Midbrain (tissue), 1 donor: Measurements from ENCODE around the gene ILDR1.
"Not testable (repeated sequence)": the region's sequence is repeated elsewhere in the genome, so short reads cannot be mapped to it uniquely, and the experiment has no call there.

Source experiments
- DNase-seq: peaks from one replicate; lab custom pipeline; 2025; lab: John Stamatoyannopoulos, UW

ILDR1 gene

GRCh38 chr3:122021811-122022401 lies at the start of gene ILDR1:
Gene ILDR1 (minus strand): TSS chr3:122022247. CDS start chr3:122022077, 170 bp downstream.
- DNase-seq: no peak

GRCh38 chr3:122067588-122068240 lies 45.7 kb upstream of the ILDR1 start:
- DNase-seq: no peak

DNA sequence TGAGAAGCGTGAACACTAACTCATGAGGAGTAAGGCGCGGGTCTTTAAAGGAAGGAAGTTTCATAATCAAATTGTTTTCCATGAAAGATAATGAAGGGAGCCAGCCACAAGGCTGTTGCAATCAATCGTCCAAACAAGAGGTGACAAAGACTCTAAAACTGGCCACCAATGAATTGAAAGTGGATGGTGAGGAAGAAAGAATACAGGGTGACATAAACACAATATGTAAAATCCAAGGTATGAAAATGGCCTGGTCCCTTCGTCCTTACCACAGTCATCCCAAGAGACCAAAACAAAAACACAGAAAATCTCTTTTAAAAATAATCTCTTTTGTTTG lies 45.1 kb upstream of the ILDR1 start:
- DNase-seq: no peak

DNA sequence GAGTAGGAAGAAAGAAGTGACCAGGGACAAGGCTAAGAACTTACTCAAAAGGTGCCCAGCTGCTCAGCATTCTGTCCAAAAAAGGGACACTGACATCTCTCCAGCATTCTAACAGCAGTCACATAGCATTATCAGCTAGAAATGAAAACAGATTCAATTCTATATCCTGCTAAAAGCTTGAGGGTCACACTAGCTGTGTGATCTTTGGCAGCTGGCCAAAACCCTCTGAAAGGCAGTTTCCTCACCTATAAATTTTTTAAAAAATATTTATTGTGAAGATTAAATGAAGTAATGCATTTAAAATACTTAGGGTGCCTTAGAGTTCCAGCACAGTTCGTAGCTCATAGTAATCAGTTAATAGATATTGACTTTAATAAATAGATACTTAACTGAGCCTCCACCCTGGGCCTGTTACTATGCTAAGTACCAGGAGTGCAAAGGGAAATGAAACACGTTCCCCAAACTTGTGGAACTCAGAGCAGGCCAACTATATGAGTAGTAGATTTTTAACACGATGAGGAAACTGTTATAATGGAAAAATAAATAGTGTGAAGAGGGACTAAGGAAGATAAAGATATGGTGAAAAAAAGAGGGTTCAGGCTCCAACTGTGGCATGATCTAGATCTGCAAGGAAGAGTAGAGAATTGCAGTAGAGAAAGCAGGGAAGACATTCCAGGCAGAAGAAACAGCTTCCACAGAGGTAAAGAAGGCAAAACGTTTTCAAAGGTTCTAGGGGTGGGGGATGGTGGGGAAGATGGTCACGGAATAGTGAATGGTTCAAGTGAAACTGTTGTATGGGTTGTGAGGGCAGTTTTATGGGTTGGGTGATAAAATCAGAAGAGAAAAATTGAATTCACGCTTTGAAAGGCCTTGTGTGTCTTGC lies 44.5 kb upstream of the ILDR1 start:
- no peak for DNase-seq

DNA sequence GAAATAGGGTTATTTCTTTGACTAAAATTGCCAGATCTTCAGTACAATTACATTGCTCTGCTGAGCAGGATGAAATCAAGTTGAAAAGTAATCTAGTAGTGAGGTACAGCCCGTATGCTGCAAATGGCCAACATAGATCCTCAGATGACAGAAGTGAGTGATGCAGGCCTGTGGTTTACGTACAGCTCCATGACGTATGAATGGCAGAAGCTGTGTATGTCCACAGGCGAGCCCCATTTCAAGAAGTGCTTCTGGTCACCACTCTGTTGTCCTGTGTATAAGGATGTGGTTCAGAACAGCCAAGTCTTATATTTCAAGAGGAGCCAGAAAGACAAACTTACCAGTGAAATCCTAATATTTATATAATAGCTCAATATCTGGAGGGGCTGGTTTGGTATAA lies 42.3 kb upstream of the ILDR1 start:
- DNase-seq: no peak

DNA sequence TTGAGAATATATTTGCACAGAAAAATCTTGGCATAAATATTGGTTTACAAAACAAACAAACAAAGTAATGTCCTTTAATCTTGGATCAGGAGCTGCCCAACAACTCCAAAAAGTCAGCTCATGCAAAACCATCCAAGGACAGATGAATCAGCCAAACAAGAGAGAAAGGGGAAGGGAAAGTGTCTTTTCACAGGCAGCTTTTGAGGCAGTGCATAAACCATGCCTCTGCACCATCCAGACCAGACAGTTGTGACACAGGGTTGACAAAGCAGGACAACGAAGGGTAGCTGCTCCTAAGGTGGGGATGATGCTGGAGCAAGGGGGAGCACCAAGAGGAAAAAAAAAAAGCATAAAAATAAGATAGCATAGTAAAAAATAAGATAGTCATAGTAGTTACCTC lies 41.9 kb upstream of the ILDR1 start:
- DNase-seq: peak; percentile 5

GRCh38 chr3:122060040-122060698 lies 38.1 kb upstream of the ILDR1 start:
- no peak for DNase-seq

DNA sequence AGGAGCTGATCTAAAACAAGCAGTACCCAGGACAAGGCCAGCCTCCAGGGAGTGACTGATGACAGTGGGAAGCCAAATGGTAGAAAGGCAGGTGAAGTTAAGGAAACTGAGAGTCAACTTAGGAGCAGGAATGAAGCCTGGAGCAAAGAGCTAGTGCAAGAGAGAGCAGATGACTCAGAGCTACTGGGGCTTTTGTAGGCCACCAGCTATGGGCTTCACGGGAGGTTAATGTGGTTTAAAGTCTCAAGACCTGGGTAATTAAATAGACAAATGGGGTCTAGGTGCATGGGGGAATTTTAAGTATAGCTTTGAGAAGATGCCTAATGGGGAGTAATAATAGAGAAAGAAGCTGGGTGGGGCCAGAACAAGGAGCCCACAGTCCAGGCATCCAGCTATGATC lies 36.2 kb upstream of the ILDR1 start:
- no peak for DNase-seq

DNA sequence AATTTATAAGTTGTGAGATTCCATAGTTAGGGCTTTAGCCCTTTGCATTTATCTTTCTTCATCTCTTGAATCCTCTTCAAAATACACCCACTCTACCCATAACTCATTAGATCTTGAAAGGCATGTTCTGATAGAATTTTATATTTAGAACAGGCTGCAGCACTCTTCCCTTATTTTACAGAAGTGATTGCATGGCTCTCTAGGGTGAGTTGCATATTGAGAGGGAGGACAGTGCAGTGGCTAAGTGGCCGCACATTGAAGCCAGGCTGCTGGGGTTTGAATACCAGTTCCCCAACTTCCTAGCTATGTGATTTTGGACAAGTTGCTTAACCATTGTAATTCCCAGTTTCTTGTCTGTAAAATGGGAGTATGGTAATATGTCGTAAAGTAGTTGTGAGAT lies 35.6 kb upstream of the ILDR1 start:
- DNase-seq: no peak

DNA sequence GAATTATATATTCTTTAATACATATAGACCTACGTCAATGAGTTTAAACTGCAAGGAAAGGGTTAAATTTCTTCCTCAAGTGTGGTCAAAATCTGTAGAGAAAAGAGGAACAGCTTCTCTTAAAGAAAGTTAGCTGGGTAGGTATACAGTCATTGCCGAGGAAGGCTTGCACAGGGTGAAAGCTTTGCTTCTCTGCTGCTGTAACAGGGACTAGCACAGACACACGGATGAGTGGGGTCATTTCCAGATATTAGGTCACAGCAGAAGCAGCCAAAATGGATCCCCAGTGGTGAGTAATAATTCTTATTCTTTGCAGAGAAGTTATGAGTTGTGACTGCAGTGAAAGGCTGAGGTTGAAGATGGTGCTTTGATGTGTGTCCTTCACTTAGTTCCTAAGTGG lies 33.2 kb upstream of the ILDR1 start, which contains the start of gene CD86:
Gene CD86 (plus strand): TSS at position 148 of the 400 bp plus-strand sequence. CDS start 128 bp downstream, at position 276.
- peak; percentile 14 for DNase-seq

- DNase-seq: no peak
Measured at GRCh38 chr3:122052968-122053367, 30.9 kb upstream of the ILDR1 start.

DNA sequence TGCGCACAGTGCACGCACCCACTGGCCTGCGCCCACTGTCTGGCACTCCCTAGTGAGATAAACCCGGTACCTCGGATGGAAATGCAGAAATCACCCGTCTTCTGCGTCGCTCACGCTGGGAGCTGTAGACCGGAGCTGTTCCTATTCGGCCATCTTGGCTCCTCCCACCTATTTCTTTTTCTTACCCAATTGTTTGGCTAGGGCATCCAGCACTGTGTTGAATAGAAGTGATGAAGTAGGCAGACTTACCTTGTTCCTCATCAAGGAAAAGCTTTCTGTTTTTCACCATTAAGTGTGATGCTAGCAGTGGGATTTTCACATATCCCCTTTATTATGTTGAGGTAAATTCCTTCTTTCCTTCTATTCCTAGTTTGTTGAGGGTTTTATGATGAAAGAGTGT lies 25.7 kb upstream of the ILDR1 start:
- DNase-seq: not testable (repeated sequence)

- DNase-seq: not testable (repeated sequence)
Measured at GRCh38 chr3:122047296-122047695, 25.2 kb upstream of the ILDR1 start.

DNA sequence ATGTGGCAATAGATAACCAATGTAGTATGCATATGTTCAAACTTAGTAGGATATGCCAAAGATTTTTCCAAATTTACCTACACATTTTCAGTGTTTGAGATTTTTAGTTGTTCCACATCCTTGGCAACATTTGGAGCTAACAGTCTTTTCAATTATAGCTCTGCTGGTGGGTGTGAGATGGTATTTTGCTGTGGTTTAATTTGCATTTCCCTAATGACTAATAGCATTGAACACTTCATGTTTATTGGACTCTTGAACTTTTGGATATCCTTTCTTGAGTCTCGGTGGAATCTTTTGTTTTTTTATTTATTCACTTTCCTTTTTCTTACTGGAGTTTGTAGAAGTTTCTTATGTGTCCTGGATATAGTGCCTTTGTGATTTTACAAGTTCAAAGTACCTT lies 11.0 kb upstream of the ILDR1 start:
- no peak for DNase-seq

- no peak for DNase-seq
Measured at GRCh38 chr3:122032531-122032930, 10.5 kb upstream of the ILDR1 start.

DNA sequence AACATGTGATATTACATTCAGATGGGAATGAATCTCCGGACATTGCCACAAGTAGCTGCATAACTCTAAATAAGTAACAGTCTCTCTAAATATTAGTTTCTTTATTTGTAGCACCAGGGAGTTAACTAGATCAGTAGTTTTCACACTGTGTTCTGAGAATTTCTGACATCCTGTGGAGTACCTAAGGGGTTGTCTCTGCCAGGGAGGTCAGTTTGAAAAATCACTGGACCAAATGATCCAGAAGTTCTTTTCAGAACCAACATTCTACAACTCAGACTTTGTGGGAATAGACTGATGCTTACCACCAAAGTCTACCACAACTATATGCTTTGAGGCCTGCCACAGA lies 9.0 kb upstream of the ILDR1 start:
- DNase-seq: no peak

GRCh38 chr3:122030381-122031122 lies 8.5 kb upstream of the ILDR1 start:
- no peak for DNase-seq

DNA sequence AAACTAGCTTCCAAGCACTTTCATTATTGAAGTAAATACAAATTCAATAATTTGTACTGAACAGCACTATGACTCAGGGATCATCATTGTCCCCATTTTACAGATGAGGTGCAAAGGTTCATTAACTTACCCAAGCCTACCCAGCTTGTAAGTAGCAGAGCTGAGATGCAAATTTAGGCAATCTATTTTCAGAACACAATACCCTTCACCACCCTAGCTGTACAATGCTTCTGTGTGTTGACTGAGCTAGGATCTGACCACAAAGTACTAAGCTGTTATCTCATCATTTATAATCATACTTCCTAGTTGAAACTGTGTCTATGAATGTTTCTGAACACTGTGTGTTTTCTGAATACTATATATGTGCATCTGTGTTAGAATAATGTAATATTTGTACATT lies 3.2 kb upstream of the ILDR1 start:
- DNase-seq: no peak

DNA sequence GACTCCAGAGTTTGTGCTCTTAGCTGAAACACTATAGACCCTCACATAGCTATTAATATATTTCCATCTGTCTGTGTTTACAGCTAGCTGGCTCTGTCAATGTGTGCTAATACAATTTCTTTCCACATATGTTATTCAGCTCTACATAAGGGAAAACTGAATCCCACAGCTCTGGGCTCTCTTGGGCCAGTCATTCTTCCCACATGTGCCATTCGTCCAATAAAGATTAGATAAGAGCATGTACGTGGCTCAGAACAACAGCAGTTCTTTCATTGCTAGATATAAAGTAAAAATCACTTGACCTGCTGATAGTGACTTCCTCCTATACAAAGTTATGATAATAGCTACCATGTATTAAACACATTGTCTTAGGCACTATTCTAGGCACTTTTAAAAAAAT lies 2.8 kb upstream of the ILDR1 start:
- DNase-seq: no peak

GRCh38 chr3:122023335-122023910 lies 1.4 kb upstream of the ILDR1 start:
- DNase-seq: no peak

DNA sequence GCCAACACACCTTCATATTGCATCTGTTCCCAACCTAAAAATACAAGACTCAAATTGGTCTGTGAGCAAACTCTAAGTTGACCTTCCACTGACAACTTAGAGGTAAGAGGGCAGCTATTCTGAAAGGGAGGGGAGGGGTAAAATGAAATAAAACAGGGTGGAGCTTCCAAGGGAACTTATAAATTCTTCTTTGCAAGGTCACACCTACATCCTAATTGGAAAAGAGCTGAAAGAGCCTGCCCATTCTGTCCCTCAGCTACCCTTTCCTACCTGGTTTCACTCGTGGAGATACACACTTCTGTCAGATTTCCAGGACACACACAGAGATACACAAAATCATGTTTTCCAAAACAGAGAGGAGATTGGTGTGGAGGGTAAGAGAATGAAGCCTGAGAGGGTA lies 1.0 kb downstream of the ILDR1 start:
- DNase-seq: no peak

GRCh38 chr3:122019493-122019892 lies 2.6 kb downstream of the ILDR1 start:
- DNase-seq: no peak
